HepG2 (cell line): ENCODE measurements around the gene POPDC2.
"Not testable (repeated sequence)": the region's sequence is repeated elsewhere in the genome, so short reads cannot be mapped to it uniquely, and the experiment has no call there.

Experiments used
- EZH2 ChIP-seq: conservative IDR thresholded peaks from 2 replicates; pipeline ENCODE4 v1.6.1; 2012; ENCODE audit warnings: mild to moderate bottlenecking, low read depth, low read length, moderate library complexity
- TARDBP ChIP-seq: sonication (generic); formaldehyde crosslinking; IDR thresholded peaks from 2 replicates; pipeline ENCODE4 v1.8.0; 2022; ENCODE audit warnings: mild to moderate bottlenecking, missing genetic modification reagents
- ZNF839 ChIP-seq: sonication (generic); formaldehyde crosslinking; IDR thresholded peaks from 2 replicates; pipeline ENCODE4 v1.4.0; 2020; ENCODE audit warnings: missing genetic modification reagents, mild to moderate bottlenecking, borderline replicate concordance
- ZNF841 ChIP-seq: sonication (generic); formaldehyde crosslinking; IDR thresholded peaks from 2 replicates; pipeline ENCODE4 v1.8.1; 2023; ENCODE audit warnings: missing genetic modification reagents, borderline replicate concordance

DNA sequence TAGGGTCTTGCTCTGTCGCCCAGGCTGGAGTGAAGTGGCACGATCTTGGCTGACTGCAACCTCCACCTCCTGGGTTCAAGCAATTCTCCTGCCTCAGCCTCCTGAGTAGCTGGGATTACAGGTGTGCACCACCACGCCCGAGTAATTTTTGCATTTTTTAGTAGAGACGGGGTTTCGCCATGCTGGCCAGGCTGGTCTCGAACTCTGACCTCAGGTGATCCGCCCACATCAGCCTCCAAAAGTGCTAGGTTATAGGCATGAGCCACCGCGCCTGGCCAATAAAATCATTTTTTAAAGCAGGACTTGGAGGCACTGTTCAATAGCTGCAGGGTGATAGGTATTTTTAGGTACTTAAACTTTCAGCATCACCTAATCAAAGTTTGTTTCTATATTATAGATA, 17.8 kb upstream of the POPDC2 start:
- not testable (repeated sequence) for TF ChIP-seq ZNF841 (CRISPR knock-in tag); ZNF839 (CRISPR knock-in tag); EZH2; TARDBP
